Peyer's patch (tissue), 4 donors: ENCODE data around the gene CCDC39. TPM values are rescaled to one million over a fixed set of nuclear protein-coding genes. Genes with fewer than 3 reads are reported as not detected.

ENCODE experiments used
- DNase-seq, 3 donors: peaks; one replicate each; pipeline ENCODE4 v3.0.0-alpha.2; 2017 to 2019
- H3K27ac ChIP-seq, 4 donors: fragments of 200-600 bp; sonication (generic); one replicate each; pipeline ENCODE4 v1.5.1; 2016 to 2019
- H3K27me3 ChIP-seq, 2 donors: fragments of 200-600 bp; sonication (generic); one replicate each; pipeline ENCODE4 v1.5.1; 2019
- H3K36me3 ChIP-seq, 3 donors: fragments of 200-600 bp; sonication (generic); one replicate each; pipeline ENCODE4 v1.5.1; 2016 to 2019
- H3K4me1 ChIP-seq, 4 donors: fragments of 200-600 bp; sonication (generic); one replicate each; pipeline ENCODE4 v1.5.1; 2016 to 2019
- H3K4me3 ChIP-seq, 4 donors: fragments of 200-600 bp; sonication (generic); 1 replicate in 3 of 4; 2 replicates in 1 of 4; pipeline ENCODE4 v1.5.1; 2016 to 2019; ENCODE audit warnings: mild to moderate bottlenecking in 1 of 4
- H3K9me3 ChIP-seq, 4 donors: fragments of 200-600 bp; sonication (generic); one replicate each; pipeline ENCODE4 v1.5.1; 2016 to 2019; ENCODE audit warnings: mild to moderate bottlenecking in 1 of 4
- CTCF ChIP-seq, 6 experiments: fragments of 450-650 bp in 4 of 6; fragments of 200-600 bp in 2 of 6; sonication (generic) in 1 of 6; IDR thresholded peaks; one replicate each; pipeline ENCODE4 v1.5.1; 2017 to 2019; ENCODE audit warnings: antibody characterized with exemption in 6 of 6, mild to moderate bottlenecking in 3 of 6, moderate library complexity in 1 of 6
- POLR2A ChIP-seq, 2 donors: fragments of 450-650 bp; IDR thresholded peaks; one replicate each; pipeline ENCODE4 v1.5.1; 2017; ENCODE audit warnings: antibody characterized with exemption in 2 of 2, mild to moderate bottlenecking in 2 of 2, moderate library complexity in 2 of 2
- total RNA-seq, 4 donors: library from RNA; depleted of rRNA; stranded (reverse); fragments of >200 nt; gene quantifications; one replicate each; pipeline ENCODE4 v1.1.0, GENCODE V29; 2016

Gene CCDC39
- total RNA-seq, 4 donors from 2014 or later, result not detected

GRCh38 chr3:180590396-180590795 lies 88.9 kb downstream of the CCDC39 start:
- H3K36me3 ChIP-seq, result no peaks in the 10 kb centered on the region
- no peak overlapping the region for H3K4me3 ChIP-seq
- TF ChIP-seq CTCF (IDR thresholded peaks at IDR 0.05), result no peak
- TF ChIP-seq POLR2A (IDR thresholded peaks at IDR 0.05), result no peak
- H3K9me3 ChIP-seq, result no peaks in the 10 kb centered on the region
- H3K4me1 ChIP-seq, result no peaks in the 10 kb centered on the region
- H3K27ac ChIP-seq, result no peak overlapping the region
- no peak for DNase-seq
- H3K27me3 ChIP-seq, result no peaks in the 10 kb centered on the region

GRCh38 chr3:180580934-180581333 lies 98.4 kb downstream of the CCDC39 start:
- TF ChIP-seq POLR2A (IDR thresholded peaks at IDR 0.05), result no peak
- no peak for TF ChIP-seq CTCF (IDR thresholded peaks at IDR 0.05)

GRCh38 chr3:180575571-180575970 lies 103.7 kb downstream of the CCDC39 start:
- Histone ChIP-seq H3K27ac (no peak overlapping the region), H3K4me1 (no peaks in the 10 kb centered on the region), H3K9me3 (no peaks in the 10 kb centered on the region), H3K27me3 (no peaks in the 10 kb centered on the region), H3K36me3 (no peaks in the 10 kb centered on the region), H3K4me3 (no peak overlapping the region)
- no peak for DNase-seq
- TF ChIP-seq CTCF (IDR thresholded peaks at IDR 0.05) (no peak), POLR2A (IDR thresholded peaks at IDR 0.05) (no peak)

More at GRCh38 chr3:180580934-180581333, 98.4 kb downstream of the CCDC39 start:
- no peaks in the 10 kb centered on the region for H3K9me3 ChIP-seq
- H3K4me3 ChIP-seq, result no peak overlapping the region
- H3K4me1 ChIP-seq, result no peaks in the 10 kb centered on the region
- DNase-seq, result no peak
- H3K27me3 ChIP-seq, result no peaks in the 10 kb centered on the region
- H3K27ac ChIP-seq, result no peak overlapping the region
- H3K36me3 ChIP-seq, result no peaks in the 10 kb centered on the region

GRCh38 chr3:180571831-180572598 lies 107.3 kb downstream of the CCDC39 start:
- H3K9me3 ChIP-seq, result no peaks in the 10 kb centered on the region
- H3K27ac ChIP-seq, result no peak overlapping the region
- TF ChIP-seq CTCF (IDR thresholded peaks at IDR 0.05) (no peak), POLR2A (IDR thresholded peaks at IDR 0.05) (no peak)
- H3K4me1 ChIP-seq, result no peaks in the 10 kb centered on the region
- no peak overlapping the region for H3K4me3 ChIP-seq
- DNase-seq, result no peak
- no peaks in the 10 kb centered on the region for H3K27me3 ChIP-seq
- H3K36me3 ChIP-seq, result no peaks in the 10 kb centered on the region

- no peak overlapping the region for H3K4me3 ChIP-seq
- DNase-seq, result no peak
- TF ChIP-seq CTCF (IDR thresholded peaks at IDR 0.05), result no peak
- no peak for TF ChIP-seq POLR2A (IDR thresholded peaks at IDR 0.05)
Observed at GRCh38 chr3:180570238-180570637, 109.1 kb downstream of the CCDC39 start.

More at GRCh38 chr3:180570238-180570637, 109.1 kb downstream of the CCDC39 start:
- no peaks in the 10 kb centered on the region for H3K36me3 ChIP-seq
- H3K27ac ChIP-seq, result no peak overlapping the region
- H3K4me1 ChIP-seq, result no peaks in the 10 kb centered on the region
- no peaks in the 10 kb centered on the region for H3K27me3 ChIP-seq
- no peaks in the 10 kb centered on the region for H3K9me3 ChIP-seq
